ENCODE measurements around the gene PHACTR3. TPM values are rescaled to one million over a fixed set of nuclear protein-coding genes. Genes with fewer than 3 reads are reported as not detected.

The PHACTR3 gene
- total and polyA plus RNA-seq, 10 donors = 1.4 to 15.0 (median 8.6) TPM

DNA sequence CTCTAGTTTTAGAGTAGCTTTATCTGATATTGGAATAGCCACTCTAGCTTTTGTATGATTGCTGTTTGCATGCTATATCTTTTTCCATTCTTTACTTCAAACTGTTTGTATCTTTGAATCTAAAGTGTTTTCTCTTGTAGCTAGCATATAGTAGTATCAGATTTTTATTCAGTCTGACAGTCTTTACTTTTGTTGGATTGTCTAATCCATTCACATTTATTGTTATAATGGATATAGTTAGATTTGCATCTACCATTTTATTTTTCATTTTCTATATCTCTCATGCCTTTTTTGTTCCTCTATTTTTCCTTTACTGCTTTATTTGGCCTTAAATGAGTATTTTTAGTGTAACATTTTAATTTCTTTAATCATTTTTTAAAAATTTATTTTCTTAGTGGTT lies 52.1 kb downstream of the PHACTR3 start:
- no peaks in the 10 kb centered on the region for H3K4me1 ChIP-seq
- no peak overlapping the region for H3K4me3 ChIP-seq
- no peaks in the 10 kb centered on the region for H3K36me3 ChIP-seq
- peaks cover 0 to under 1% (median 0%) of the 10 kb centered on the region in 7 donors for H3K27me3 ChIP-seq (replicated peaks in 1 of 7)
- TF ChIP-seq POLR2A (IDR thresholded peaks at IDR 0.05) (no peak), POLR2AphosphoS5 (IDR thresholded peaks at IDR 0.05) (no peak)
- TF ChIP-seq, protein P1, sequence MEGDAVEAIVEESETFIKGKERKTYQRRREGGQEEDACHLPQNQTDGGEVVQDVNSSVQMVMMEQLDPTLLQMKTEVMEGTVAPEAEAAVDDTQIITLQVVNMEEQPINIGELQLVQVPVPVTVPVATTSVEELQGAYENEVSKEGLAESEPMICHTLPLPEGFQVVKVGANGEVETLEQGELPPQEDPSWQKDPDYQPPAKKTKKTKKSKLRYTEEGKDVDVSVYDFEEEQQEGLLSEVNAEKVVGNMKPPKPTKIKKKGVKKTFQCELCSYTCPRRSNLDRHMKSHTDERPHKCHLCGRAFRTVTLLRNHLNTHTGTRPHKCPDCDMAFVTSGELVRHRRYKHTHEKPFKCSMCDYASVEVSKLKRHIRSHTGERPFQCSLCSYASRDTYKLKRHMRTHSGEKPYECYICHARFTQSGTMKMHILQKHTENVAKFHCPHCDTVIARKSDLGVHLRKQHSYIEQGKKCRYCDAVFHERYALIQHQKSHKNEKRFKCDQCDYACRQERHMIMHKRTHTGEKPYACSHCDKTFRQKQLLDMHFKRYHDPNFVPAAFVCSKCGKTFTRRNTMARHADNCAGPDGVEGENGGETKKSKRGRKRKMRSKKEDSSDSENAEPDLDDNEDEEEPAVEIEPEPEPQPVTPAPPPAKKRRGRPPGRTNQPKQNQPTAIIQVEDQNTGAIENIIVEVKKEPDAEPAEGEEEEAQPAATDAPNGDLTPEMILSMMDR (IDR thresholded peaks at IDR 0.05 in 8 of 11, conservative IDR thresholded peaks at IDR 0.05 in 3 of 11) = no peak
- H3K27ac ChIP-seq = no peak overlapping the region
- no peak for DNase-seq
- H3K9me3 ChIP-seq = peaks cover 6 to 49% (median 40%) of the 10 kb centered on the region in 8 donors
- intact Hi-C loops (cut with DNase I; ENCODE audit: low total_unique reads) = no loop called here

DNA sequence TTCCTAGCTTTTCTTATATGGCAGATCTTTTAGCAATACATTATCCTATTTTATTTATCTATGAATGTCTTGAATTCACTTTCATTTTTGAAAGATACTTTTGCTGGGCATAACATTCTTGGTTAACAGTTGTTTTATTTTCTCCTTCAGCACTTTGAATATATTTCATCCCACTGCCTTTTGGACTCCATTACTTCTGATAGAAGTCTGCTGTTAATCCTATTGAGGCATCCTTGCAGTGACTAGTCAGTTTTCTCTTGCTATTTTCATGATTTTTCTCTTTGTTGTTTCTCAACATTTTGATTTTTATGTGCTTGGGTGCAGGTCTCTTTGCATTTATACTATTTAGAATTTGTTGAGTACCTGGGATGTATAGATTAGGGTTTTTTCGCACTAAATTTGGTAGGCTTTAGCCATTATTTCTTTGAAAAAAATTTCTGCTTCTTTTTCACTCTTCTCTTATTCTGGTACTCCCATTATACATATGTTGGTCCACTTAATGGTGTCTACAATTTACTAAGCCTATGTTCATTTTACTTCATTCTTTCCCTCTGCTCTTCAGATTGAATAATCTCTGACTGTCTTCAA lies 53.2 kb downstream of the PHACTR3 start:
- no peak for DNase-seq
- WGBS, 5 donors = 57 to 88% (median 70%) methylated on average over 1 of the region's 1 CpG
- H3K27me3 ChIP-seq (replicated peaks in 1 of 7) = peaks cover 0 to 12% (median 0%) of the 10 kb centered on the region in 7 donors
- H3K27ac ChIP-seq = no peak overlapping the region
- TF ChIP-seq POLR2A (IDR thresholded peaks at IDR 0.05) (no peak), POLR2AphosphoS5 (IDR thresholded peaks at IDR 0.05) (no peak)
- TF ChIP-seq, protein P1 (IDR thresholded peaks at IDR 0.05 in 8 of 11, conservative IDR thresholded peaks at IDR 0.05 in 3 of 11) = no peak
- H3K36me3 ChIP-seq = no peaks in the 10 kb centered on the region
- H3K9me3 ChIP-seq = peaks cover 6 to 49% (median 40%) of the 10 kb centered on the region in 8 donors
- H3K4me1 ChIP-seq = no peaks in the 10 kb centered on the region
- intact Hi-C loops (cut with DNase I; ENCODE audit: low total_unique reads) = no loop called here
- H3K4me3 ChIP-seq = no peak overlapping the region

DNA sequence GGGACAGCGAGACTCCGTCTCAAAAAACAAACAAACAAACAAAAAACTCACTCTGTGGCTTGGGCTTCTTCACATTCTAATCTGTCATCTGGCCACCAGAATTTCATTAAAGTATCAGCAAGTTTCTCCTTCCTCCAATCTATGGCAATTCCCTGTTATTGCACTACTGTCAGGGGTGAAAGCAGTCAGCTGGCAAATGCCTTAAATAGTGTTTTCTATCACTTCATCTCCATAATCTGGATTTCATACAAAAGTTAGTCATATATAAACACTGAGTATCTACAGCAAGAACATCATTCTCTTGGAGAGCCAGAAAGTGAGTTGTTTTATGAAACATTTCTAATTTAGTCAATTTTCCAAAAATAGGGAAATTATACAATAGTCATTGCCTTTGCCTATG lies 56.1 kb downstream of the PHACTR3 start:
- Histone ChIP-seq H3K4me1 (no peaks in the 10 kb centered on the region), H3K9me3 (peaks cover 6 to 47% (median 40%) of the 10 kb centered on the region in 8 donors), H3K27me3 (replicated peaks in 1 of 7) (peaks cover 0 to 24% (median 0%) of the 10 kb centered on the region in 7 donors), H3K27ac (no peak overlapping the region), H3K4me3 (no peak overlapping the region), H3K36me3 (no peaks in the 10 kb centered on the region)
- no peak for TF ChIP-seq POLR2A (IDR thresholded peaks at IDR 0.05)
- TF ChIP-seq POLR2AphosphoS5 (IDR thresholded peaks at IDR 0.05) = no peak
- TF ChIP-seq, protein P1 (IDR thresholded peaks at IDR 0.05 in 8 of 11, conservative IDR thresholded peaks at IDR 0.05 in 3 of 11) = no peak
- intact Hi-C loops (cut with DNase I; ENCODE audit: low total_unique reads) = no loop called here
- WGBS, 5 donors = 87 to 95% (median 88%) methylated on average over 2 of the region's 2 CpGs
- no peak for DNase-seq

DNA sequence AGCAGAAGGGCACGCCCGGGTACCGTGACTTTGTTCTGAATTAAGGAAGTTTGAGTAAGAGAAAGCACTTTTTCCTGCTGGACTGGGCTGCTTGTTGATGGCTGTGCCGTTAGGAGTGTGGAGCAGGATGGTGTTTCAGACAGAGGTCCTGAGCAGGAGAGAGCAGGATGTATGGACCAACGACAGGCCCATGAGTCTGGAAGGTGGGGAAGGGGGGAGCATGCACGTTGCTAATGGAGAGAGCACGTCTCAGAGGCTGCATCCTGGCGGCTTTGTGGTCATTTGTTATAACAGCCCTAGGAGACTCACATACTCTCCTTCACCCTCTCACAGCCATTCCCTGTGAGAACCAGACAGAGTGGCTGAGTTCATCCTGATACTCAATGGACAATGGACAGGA lies 56.8 kb downstream of the PHACTR3 start:
- H3K27ac ChIP-seq = no peak overlapping the region

More for the DNA sequence above, 56.8 kb downstream of the PHACTR3 start:
- TF ChIP-seq POLR2AphosphoS5 (IDR thresholded peaks at IDR 0.05) = no peak
- peaks cover 6 to 41% (median 35%) of the 10 kb centered on the region in 8 donors for H3K9me3 ChIP-seq
- WGBS, 5 donors = 56 to 61% (median 57%) methylated on average over 8 of the region's 8 CpGs
- H3K27me3 ChIP-seq (replicated peaks in 1 of 7) = peaks cover 0 to 29% (median 0%) of the 10 kb centered on the region in 7 donors
- no peak overlapping the region for H3K4me3 ChIP-seq
- H3K36me3 ChIP-seq = no peaks in the 10 kb centered on the region
- no peak for DNase-seq
- intact Hi-C loops (cut with DNase I; ENCODE audit: low total_unique reads) = no loop called here
- H3K4me1 ChIP-seq = no peaks in the 10 kb centered on the region

All from spleen (tissue), 11 donors.